ENCODE measurements around the gene DMBX1.

Gene DMBX1

GRCh38 chr1:46484783-46485490 lies 4.7 kb upstream of the DMBX1 start:
- FAIRE-seq: no peak

GRCh38 chr1:46485564-46486431 lies 3.8 kb upstream of the DMBX1 start:
- FAIRE-seq: no peak

GRCh38 chr1:46486432-46487015 lies 3.1 kb upstream of the DMBX1 start:
- no peak for FAIRE-seq

GRCh38 chr1:46487818-46488218 lies 1.8 kb upstream of the DMBX1 start:
- FAIRE-seq: no peak

- no peak for FAIRE-seq
Measured at GRCh38 chr1:46488343-46489168, 1.1 kb upstream of the DMBX1 start.

GRCh38 chr1:46489169-46489637 lies 433 bp upstream of the DMBX1 start:
- no peak for FAIRE-seq

- no peak for FAIRE-seq
Measured at GRCh38 chr1:46490406-46490655, 695 bp downstream of the DMBX1 start.

GRCh38 chr1:46490656-46491442 lies 1.2 kb downstream of the DMBX1 start:
- FAIRE-seq: no peak

GRCh38 chr1:46491443-46492268 lies 2.0 kb downstream of the DMBX1 start:
- no peak for FAIRE-seq

- no peak for FAIRE-seq
Measured at GRCh38 chr1:46492269-46492853, 2.7 kb downstream of the DMBX1 start.

- no peak for FAIRE-seq
Measured at GRCh38 chr1:46492871-46493270, 3.2 kb downstream of the DMBX1 start.

GRCh38 chr1:46493316-46494032 lies 3.8 kb downstream of the DMBX1 start:
- FAIRE-seq: no peak

- no peak for FAIRE-seq
Measured at GRCh38 chr1:46494910-46495309, 5.3 kb downstream of the DMBX1 start.

GRCh38 chr1:46495778-46496177 lies 6.1 kb downstream of the DMBX1 start:
- no peak for FAIRE-seq

GRCh38 chr1:46496505-46496904 lies 6.9 kb downstream of the DMBX1 start:
- no peak for FAIRE-seq

- FAIRE-seq: no peak
Measured at GRCh38 chr1:46497020-46497419, 7.4 kb downstream of the DMBX1 start.

GRCh38 chr1:46497665-46498064 lies 8.0 kb downstream of the DMBX1 start:
- FAIRE-seq: no peak

GRCh38 chr1:46501528-46501927 lies 11.9 kb downstream of the DMBX1 start:
- no peak for FAIRE-seq

GRCh38 chr1:46503421-46503820 lies 13.8 kb downstream of the DMBX1 start:
- FAIRE-seq: no peak
